Activated CD8-positive, alpha-beta memory T cell treated with anti-CD3 and anti-CD28 coated beads for 1 hour (primary cell): Measurements from ENCODE around the gene XG.
A peak's percentile ranks its signal among the peaks of the same experiment; 100 is the strongest.
"Not testable (repeated sequence)": the region's sequence is repeated elsewhere in the genome, so short reads cannot be mapped to it uniquely, and the experiment has no call there.

Source experiments
- DNase-seq, 2 donors: peaks; one replicate each; pipeline ENCODE4 v3.0.0-alpha.2; 2020; ENCODE audit warnings: low read depth in 1 of 2; ENCODE audit errors: extremely low read depth in 1 of 2

XG gene

DNA sequence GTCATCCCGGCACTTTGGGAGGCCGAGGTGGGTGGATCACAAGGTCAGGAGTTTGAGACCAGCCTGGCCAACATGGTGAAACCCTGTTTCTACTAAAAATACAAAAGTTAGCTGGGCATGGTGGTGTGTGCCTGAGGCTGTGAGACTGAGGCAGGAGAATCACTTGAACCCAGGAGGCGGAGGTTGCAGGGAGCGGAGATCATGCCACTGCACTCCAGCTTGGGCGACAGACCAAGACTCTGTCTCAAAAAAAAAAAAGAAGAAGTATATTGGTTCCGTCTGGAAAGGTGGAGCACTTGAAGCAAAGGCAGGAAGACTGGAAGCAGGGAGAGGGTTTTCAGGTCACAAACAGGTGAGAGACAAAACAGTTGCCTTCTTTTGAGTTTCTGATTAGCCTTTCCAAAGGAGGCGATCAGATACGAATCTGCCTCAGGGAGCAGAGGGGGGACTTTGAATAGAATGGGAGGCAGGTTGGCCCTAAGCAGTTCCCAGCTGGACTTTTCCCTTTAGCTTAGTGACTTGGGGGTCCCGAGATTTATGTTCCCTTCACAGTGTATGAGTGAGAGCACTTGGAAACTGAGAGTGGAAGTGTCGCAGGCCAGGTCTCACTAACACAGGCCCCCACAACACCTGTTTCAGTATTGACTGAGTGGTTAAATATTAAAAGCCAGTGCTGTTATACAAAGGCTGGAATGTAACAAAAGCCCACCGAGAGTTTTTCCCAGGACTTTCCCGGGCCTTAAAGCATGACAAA is 28.8 kb downstream of the XG start:
- not testable (repeated sequence) for DNase-seq

DNA sequence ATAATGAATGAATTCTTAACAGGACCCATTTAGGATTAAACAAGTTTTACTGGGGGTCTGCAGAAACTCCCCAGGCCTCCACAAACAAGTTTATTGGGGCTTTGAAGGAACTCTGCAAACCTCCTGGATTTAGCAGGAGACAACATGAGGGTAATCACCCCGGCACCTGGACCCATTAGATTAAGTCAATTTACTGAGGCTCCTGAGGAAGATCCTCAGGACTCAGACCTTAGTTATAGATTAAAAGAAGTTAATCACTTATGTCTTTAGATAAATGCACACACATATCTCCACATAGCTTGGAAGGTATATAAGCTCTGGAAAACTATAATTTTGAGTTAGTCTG is 29.4 kb downstream of the XG start:
- no peak for DNase-seq

DNA sequence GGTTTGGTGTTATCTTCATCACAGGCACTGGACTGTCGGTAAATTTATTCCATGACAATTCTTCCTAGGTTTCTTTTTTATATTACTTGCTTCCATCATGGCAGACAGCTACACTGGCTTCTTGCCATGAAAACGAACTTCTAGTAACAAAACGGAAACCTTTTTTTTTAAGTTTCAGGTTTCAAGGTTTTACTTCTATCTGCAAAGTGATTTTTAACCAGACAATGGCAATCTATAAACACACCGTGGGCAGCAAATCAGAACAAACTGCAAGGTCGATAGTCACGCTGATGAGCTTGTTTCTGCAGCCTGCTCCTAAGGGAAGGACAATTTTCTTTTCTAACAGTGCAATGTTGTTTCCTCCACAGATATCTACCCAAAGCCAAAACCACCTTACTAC is 29.9 kb downstream of the XG start:
- no peak for DNase-seq

DNA sequence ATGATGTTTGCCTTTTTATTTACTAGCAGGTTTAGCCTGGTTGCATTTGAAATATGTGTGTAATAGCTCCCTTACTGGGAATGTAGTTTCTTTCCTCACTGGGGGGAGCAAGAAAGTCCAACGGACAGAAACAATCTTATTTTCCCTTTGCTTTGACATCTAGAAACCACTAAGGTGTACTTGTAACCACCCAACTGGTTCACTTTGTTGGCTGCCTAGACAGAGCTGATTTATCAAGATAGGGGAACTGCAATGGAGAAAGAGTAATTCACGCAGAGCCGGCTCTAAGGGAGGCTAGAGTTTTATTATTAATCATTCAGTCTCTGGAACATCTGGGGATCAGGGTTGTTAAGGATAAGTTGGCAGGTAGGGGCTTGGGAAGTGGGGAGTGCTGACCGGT is 30.3 kb downstream of the XG start:
- DNase-seq: no peak

DNA sequence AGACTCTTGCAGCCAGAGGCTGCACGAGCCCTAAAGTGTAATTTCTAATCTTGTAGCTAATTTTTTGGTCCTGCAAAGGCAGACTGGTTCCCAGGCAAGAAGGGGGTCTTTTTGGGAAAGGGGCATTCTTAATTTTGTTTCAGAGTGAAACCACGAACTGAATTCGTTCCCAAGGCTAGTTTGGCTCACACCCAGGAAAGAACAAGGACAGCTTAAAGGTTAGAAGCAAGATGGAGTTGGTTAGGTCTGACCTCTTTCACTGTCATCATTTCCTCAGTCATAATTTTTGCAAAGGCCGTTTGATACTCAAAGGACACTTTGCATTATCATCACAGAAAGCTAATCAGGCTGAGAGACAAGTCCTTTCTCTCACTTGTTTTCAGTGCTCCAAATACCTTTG is 30.9 kb downstream of the XG start:
- DNase-seq: no peak

DNA sequence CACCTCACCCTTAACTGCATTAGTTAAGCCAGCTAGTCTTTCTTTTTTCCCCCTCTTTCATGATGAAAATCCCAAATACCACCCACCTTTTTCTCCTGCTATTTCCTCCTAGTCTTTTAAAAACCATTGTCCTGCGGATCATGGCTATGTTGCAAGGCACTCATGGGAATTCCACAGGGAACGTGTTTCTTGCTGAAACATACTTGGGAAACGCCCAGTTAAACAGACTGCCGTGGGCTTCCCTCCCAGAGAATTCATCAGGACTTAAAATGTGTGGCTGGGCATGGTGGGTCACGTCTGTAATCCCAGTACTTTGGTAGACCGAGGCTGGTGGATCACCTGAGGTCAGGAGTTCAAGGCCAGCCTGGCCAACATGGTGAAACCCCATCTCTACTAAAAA is 32.2 kb downstream of the XG start:
- no peak for DNase-seq

DNA sequence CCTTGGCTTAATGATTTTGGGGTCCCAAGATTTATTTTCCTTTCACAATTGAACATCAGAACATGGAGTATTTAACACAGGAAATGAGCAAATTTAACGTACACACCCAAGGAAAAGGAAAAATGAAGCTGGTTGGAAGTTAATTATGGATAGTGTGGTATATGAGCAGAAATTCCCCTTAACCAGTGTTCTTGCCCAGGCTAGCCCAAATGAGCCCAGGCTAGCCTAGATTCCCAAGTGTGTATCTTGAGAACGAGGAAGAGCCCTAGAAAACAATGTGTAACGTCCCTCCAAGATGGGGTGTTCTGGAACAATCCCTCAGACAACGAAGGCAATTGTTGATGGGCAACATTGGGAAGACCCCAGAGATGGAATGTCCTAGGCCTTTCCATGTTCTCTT is 33.7 kb downstream of the XG start:
- DNase-seq: no peak

DNA sequence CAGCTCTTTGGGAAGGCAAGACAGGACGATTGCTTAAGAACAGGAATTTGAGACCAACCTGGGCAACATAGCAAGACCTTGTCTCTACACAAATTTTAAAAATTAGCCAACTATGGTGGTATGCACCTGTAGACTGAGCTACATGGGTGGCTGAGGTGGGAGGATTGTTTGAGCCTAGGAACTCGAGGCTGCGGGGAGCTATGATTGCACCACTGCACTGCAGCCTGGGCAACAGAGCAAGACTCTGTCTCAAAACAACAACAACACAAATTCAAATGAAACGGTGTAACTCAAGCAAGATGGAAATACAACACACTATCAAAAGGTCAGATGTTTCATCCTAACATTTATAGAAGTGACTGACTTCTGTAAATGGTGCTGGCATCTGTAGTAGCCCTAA is 37.1 kb downstream of the XG start:
- no peak for DNase-seq

DNA sequence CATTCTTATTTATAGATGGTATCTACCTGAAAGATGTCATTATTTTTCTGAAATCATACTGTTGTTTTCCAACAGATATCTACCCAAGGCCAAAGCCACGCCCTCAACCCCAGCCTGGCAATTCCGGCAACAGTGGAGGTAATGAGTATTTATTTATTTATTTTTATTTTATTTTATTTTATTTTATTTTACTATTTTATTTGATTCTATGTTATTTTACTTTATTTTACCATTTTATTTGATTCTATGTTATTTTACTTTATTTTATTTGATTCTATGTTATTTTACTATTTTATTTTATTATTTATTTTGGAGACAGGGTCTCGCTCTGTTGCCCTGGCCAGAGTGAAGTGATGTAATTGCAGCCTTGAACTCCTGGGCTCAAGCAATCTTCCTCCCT is 37.7 kb downstream of the XG start:
- DNase-seq: no peak

DNA sequence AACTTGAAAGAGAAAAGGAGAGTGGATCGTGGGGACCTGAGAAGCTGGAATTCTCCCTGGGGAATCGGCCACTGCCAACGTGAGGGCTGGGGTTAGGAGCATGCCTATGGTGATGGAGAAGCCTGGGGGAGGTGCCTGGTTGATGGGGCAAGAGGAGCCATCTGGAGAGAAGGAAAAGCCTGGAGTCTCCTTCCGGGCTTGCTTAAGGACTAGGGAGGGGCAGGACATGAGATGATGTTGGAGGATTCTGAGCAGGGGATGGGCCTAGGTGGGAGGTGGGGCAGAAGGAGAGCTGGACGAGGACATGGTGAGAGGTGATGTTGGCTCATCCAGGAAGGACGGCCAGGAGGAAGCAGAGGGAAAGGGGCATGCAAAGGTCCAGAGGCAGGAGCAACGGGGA is 41.9 kb downstream of the XG start:
- no peak for DNase-seq

DNA sequence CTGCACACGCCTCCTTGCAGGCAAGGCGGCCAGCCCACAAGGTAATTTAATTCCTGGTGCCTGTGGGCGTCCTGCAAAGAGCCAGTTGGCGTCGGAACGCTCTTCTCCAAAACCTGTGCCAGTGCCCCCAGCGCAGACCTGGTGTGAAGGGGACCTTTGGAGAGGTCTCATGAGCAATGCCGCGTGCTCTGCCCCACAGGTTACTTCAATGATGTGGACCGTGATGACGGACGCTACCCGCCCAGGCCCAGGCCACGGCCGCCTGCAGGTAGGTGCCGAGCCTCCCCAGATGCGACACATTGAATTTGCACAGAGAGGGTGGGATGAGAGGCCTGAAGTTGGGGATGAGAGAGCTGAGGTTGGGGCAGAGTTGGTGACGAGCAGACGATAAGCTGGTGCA is 42.5 kb downstream of the XG start:
- DNase-seq: no peak

DNA sequence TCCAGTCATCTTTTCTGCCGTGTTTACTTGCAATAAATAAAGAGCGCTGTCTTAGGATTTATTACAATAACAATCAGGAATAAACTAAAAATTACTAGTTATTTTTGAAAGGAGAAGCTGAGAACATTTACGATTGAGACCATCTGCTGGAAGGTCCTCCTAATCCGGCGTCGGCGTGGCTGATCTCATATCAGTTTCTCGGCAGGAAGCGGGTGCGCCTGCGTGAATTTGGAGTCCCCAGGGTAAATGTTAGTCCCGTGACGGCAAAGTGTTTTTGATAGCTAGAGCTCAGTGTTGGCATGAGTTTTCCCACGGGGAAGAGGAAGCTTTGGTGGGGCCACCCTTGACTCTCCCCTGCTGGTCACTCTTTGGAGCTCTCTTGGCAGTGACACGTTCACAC is 45.0 kb downstream of the XG start:
- DNase-seq: not testable (repeated sequence)

DNA sequence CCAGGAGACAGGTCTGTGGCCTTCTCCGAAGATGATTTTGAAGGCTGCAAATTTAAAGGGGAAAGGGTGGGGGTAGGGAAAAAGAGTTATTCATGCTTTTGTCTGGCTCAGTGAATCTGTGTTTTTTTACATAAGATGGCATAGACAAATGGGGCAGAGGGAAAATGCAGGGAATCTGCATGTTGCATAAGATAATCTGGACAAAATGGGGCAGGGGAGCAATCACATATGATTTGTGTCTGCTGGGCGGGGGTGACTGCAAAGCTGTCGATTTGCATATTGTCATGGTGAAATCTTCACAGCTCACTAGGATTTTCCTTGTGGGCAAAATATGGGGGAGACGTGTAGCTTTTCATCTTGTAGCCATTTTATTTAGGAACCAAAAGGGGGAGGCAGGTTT is 47.5 kb downstream of the XG start:
- no peak for DNase-seq

DNA sequence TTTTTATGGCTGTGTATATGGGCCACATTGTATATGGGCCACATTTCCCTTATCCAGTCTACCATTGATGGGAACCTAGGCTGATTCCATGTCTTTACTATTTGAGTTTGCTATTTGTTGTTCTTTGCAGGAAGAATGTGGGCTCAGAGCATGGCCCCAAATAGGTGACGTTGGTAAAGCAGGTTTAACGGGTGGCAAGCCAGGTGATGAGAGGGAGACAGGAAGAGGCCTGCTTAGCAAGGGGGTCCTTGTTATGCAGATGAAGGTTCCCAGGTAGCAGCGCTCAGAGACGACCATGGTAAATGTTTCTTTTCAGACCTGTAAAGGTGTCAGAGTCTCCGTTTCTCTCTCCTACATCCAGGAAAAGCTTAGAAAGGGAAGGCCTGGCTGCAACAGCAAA is 48.1 kb downstream of the XG start:
- DNase-seq: not testable (repeated sequence)

DNA sequence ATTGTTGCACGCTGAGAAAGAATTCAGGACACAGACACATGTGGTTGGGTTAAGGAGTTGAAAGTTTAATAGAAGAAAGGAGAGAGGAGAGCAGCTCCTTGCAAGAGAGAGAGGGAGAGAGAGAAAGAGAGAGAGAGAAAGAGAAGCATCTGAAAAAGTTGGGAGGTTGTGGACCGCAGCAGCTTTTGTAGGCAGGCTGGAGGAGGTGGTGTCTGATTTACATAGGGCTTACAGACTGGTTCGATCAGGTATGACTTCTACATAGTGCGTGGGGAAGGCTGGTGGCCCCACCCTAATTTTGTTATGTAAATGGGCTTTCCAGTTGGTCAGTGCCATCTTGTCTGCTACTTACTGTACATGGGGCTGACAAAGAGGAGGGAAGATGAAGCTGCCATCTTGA is 49.4 kb downstream of the XG start:
- no peak for DNase-seq

DNA sequence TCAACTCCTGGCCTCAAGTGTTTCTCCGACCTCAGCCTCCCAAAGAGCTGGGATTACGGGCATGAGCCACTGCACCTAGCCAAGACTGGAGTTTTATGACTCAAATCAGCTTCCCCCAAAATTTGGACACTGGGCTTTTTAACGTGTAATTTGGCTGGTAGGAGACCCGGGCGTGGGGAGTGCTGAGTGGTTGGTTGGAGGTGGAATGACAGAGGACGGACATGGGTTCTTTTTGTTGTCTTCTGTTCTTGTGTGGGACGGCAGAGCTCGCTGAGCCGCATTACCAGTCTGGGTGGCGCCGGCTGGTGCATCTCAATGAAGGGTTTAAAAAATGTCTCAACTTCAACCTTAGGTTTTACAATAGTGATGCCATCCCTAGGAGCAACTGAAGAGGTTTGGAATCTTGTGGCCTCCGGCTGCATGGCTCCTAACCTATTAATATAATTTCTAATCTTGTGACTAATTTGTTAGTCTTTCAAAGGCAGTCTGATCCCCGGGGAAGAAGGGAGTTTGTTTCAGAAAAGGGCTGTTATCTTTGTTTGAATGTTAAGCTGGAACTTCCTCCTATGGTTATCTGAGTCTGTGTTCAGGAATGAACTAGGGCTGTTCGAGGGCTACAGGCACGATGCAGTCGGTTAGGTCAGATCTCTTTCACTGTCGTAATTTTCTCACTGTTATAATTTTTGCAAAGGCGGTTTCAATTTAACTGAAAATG is 50.7 kb downstream of the XG start:
- not testable (repeated sequence) for DNase-seq

DNA sequence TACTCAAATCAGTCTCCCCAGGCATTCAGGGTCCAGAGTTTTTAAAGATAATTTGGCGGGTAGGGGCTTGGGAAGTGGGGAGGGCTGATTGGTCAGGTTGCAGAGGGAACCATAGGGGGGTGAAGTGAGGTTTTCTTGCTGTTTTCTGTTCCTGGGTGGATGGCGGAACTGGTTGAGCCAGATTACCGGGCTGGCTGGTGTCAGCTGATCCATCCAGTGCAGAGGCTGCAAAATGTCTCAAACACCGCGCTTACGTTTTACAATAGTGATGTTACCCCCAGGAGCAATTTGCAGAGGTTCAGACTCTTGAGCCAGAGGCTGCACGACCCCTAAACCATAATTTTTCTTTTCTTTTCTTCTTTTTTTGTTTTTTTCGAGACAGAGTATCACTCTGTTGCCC is 51.6 kb downstream of the XG start:
- DNase-seq: not testable (repeated sequence)

DNA sequence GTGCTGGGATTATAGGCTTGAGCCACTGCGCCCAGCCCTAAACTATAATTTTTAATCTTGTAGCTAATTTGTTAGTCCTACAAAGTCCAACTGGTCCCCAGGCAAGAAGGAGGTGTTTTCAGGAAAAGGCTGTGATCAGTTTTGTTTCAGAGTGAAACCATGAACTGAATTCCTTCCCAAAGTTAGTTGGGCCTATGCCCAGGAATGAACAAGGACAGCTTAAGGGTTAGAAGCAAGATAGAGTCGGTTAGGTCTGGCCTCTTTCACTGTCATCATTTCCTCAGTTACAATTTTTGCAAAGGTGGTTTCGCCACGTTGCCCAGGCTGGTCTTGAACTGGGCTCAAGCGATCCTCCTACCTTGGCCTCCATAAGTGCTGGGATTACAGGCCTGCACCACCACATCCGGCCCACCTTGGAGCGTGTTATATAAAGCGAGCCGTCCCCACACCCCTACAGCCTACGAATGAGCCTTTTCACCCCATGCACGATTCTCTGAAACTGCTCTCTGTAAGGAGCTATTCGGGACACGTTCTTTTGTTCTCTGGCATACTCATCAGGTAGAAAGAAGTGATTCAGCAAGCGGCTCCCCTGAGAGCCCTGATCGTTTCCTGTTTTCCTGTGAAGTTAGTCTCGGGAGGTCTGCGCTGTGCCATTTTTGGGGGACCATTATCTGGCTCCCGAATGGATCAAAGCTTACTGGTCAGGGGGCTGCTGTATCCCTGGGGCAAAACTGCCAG is 52.4 kb downstream of the XG start:
- not testable (repeated sequence) for DNase-seq

DNA sequence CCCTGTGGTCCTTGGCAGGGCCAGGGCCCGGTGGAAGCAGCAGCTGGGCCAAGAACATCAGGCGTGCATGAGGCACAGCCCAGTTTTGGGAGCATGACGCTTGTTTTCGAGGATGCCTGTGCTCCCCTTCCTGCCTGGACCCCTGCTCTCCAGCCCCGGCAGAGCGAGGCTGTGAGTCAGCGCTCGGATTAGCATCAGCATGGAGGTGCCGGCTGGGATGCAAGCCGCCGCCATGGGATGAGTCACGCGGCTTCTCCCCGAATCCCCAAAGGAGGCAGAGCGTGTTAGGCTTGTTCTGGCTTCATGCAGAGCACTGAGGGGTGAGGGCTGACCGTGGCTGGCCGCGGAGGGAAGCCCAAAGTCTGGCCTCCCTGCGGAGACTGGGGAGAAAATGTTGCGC is 53.0 kb downstream of the XG start:
- DNase-seq: not testable (repeated sequence)

DNA sequence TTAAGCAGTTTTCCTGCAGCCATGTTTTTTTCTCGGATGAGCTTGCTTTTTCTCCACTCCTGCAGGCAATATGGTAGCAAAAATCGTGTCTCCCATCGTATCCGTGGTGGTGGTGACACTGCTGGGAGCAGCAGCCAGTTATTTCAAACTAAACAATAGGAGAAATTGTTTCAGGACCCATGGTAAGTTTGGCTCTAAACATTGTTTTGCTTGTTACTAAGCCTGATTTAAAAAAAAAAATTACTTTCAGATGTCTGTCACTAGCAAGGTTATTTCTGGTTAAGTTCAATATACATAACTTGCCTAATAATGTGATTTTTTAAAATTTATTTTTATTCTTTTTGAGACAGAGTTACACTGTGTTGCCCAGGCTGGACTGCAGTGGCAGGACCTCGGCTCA is 59.4 kb downstream of the XG start:
- DNase-seq: no peak

DNA sequence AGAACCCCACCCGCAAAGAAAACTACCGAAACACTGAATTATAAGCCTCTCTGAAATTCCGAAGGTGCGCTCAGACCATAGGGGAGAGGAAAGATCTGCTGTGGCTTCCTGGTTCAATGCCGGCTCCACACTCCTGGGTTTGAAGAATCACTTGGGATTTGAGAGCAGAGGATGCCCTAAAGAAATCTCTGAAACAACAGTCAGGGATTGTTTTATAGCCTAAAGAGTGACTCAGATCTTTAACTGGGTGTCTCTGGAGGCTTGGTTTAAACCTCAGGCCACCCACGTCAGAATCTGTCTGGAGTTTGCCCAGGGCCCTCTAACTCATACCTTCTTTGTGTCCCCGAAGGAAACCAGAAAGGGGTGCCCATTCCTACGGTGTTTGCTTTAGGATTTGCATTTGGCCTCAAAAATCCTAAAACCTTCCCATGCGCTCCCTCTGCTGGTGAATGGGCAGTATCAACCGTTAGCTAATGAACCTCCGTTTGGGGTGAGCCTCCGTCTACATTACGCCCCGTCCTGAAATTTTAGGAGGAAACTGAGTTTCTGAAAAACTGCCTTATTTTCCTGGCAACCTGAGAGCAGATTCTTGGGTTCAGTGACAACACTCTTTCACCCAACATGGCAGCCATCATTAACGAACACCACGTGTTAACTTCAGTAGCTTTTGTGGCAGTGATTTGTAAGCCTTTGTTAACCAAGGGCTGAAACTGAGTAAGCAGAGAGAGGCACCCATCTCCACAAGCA is 60.5 kb downstream of the XG start:
- DNase-seq: peak in 1 of 2 donors; percentile 16
